Right lobe of liver (tissue), 6 donors: ENCODE measurements around the gene PRRC1. TPM values are rescaled to one million over a fixed set of nuclear protein-coding genes. Genes with fewer than 3 reads are reported as not detected.
"Not testable (repeated sequence)": the region's sequence is repeated elsewhere in the genome, so short reads cannot be mapped to it uniquely, and the experiment has no call there.

Experiments used
- ATAC-seq, 4 donors: fragments of 200-7000 bp; cut with Tn5 transposase; one replicate each; pipeline ENCODE4 v1.9.1; 2020; ENCODE audit warnings: mild to moderate bottlenecking in 4 of 4, moderate library complexity in 4 of 4
- DNase-seq, 3 donors: peaks; one replicate each; pipeline ENCODE4 v3.0.0-alpha.2; 2020
- H3K27ac ChIP-seq, 3 donors: fragments of 200-600 bp; one replicate each; pipeline ENCODE4 v1.8.0; 2022
- H3K27me3 ChIP-seq, 2 donors: fragments of 200-600 bp; one replicate each; pipeline ENCODE4 v1.8.0; 2022
- H3K36me3 ChIP-seq, 4 donors: fragments of 200-600 bp; sonication (generic) in 1 of 4; one replicate each; pipeline versions ENCODE4 v1.5.1 to v1.8.0; 2017 to 2022; ENCODE audit warnings: control low read depth in 1 of 4
- H3K4me1 ChIP-seq, 4 donors: fragments of 200-600 bp; sonication (generic) in 1 of 4; one replicate each; pipeline versions ENCODE4 v1.5.1 to v1.8.0; 2017 to 2022; ENCODE audit warnings: control low read depth in 1 of 4
- H3K4me3 ChIP-seq, 3 donors: fragments of 200-600 bp; one replicate each; pipeline ENCODE4 v1.8.0; 2022
- H3K9me3 ChIP-seq, 4 donors: fragments of 200-600 bp; sonication (generic) in 1 of 4; one replicate each; pipeline versions ENCODE4 v1.5.1 to v1.8.0; 2017 to 2022; ENCODE audit warnings: control low read depth in 1 of 4
- CTCF ChIP-seq, 4 donors: fragments of 200-600 bp in 3 of 4; fragments of 450-650 bp in 1 of 4; IDR thresholded peaks; one replicate each; pipeline versions ENCODE4 v1.5.1 to v1.8.0; 2016 to 2022; ENCODE audit warnings: antibody characterized with exemption in 4 of 4, mild to moderate bottlenecking in 2 of 4
- POLR2A ChIP-seq: fragments of 450-650 bp; IDR thresholded peaks from one replicate; pipeline ENCODE4 v1.6.1; 2017; ENCODE audit warnings: antibody characterized with exemption, mild to moderate bottlenecking
- WGBS: methylation state at CpG from one replicate; pipeline ENCODE4 v1.1.6; 2018; ENCODE audit warnings: low coverage, low lambda C conversion rate; ENCODE audit not compliant: insufficient coverage; ENCODE audit errors: missing lambda C conversion rate; 5-methylcytosine and 5-hydroxymethylcytosine counted together
- intact Hi-C, 2 donors: fragments of 100-400 bp; cut with DNase I; formaldehyde crosslinking; loops; one replicate each; pipeline versions ENCODE4 v1.11.2 to v1.14.1; 2022
- total RNA-seq, 6 experiments: library from RNA; depleted of rRNA in 2 of 6; stranded (reverse); fragments of >200 nt in 2 of 6; fragmentation: NEBNext Ultra II Directional in 3 of 6; extraction: Animal tissue kit (Norgen Biotek cat#: 25700) in 3 of 6; gene quantifications; one replicate each; pipeline versions ENCODE4 v1.1.0 to v1.2.4, GENCODE V29; 2016 to 2023
- donor health status: DM: no; HTN: yes; CAD: no.
- donor health status: DM: no; HTN: no; CAD: no.
- donor health status: DM: no; HTN: no; CAD: no.
- donor health status: DM: no; HTN: yes; CAD: no.
- donor health status: DM: no; HTN: yes; CAD: no.

The PRRC1 gene
- total RNA-seq, 6 experiments from 2014 or later, result 18.5 to 36.9 (median 31.4) TPM

DNA sequence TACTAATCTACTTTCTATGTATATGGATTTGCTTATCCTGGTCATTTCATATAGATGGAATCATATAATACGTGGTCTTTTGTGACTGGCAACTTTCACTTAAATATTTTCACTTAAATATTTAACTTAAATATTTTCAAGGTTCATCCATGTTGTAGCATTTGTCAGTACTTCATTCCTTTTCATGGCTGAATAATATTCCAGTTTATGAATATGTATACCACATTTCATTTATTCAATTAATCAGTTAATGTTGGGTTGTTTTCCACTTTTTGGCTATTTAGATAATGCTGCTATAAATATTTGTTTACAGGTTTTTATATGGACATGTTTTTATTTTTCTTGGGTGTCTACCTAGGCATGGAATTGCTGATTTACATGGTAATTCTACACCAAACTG, 7.7 kb downstream of the PRRC1 start:
- Histone ChIP-seq H3K27ac (no peak overlapping the region), H3K4me3 (no peak overlapping the region), H3K4me1 (no peaks in the 10 kb centered on the region), H3K36me3 (peaks cover 3 to 67% (median 16%) of the 10 kb centered on the region in 4 donors), H3K9me3 (no peaks in the 10 kb centered on the region), H3K27me3 (no peaks in the 10 kb centered on the region)
- ATAC-seq (no peak), DNase-seq (no peak)
- WGBS, result 100% methylated on average over 1 of the region's 1 CpG
- no peak for TF ChIP-seq CTCF (IDR thresholded peaks at IDR 0.05)
- intact Hi-C loops, result no loop called here

GRCh38 chr5:127529904-127530682, 12.7 kb downstream of the PRRC1 start:
- 87% methylated on average over 5 of the region's 5 CpGs for WGBS
- ATAC-seq, result no peak
- Histone ChIP-seq H3K36me3 (peaks cover 0 to 90% (median 18%) of the 10 kb centered on the region in 4 donors), H3K27me3 (no peaks in the 10 kb centered on the region), H3K9me3 (no peaks in the 10 kb centered on the region), H3K4me3 (no peak overlapping the region), H3K27ac (no peak overlapping the region), H3K4me1 (no peaks in the 10 kb centered on the region)
- TF ChIP-seq CTCF (IDR thresholded peaks at IDR 0.05), result no peak
- TF ChIP-seq POLR2A, result no peak
- intact Hi-C loops, result no loop called here
- no peak for DNase-seq

DNA sequence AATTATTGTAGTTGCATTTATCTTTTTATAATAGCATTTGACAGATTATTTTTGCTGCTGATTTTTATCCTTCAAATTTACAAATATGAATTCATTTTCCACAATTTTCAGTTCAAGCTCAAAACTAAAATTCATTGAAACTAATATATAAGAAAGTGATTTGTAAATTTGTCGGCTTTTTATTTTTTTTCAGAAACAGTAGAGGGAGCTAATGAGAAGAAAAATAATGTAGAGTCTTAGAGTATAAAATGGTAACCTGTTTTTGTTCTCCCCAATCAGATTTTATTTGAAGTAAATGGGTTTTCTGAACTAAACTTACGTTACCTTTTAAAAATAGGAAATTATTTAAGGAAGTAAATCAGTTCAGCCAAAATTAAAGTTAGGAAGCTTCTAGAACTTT, 19.2 kb downstream of the PRRC1 start:
- TF ChIP-seq CTCF (IDR thresholded peaks at IDR 0.05), result peak in 3 of 4 donors; percentile 22 to 45 (median 44)
- TF ChIP-seq POLR2A, result no peak
- no peak overlapping the region for H3K27ac ChIP-seq

DNA sequence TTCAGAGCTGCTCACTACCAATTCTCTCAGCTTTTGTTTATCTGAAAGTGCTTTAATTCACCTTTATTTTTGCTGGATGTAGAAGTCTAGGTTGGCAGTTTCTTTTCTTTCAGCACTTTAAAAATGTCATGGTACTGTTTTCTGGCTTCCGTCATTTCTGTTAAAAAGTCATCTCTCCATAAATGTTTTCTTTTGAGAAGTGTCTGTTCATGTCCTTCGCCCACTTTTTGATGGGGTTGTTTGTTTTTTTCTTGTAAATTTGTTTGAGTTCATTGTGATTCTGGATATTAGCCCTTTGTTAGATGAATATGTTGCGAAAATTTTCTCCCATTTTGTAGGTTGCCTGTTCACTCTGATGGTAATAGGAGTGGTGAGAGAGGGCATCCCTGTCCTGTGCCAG, 23.1 kb downstream of the PRRC1 start:
- H3K36me3 ChIP-seq, result peaks cover 0 to 32% (median 13%) of the 10 kb centered on the region in 4 donors
- H3K4me1 ChIP-seq, H3K27me3 ChIP-seq, H3K4me3 ChIP-seq, DNase-seq, H3K27ac ChIP-seq, H3K9me3 ChIP-seq, intact Hi-C loops, ATAC-seq: not testable (repeated sequence)
- 80% methylated on average over 3 of the region's 3 CpGs for WGBS

More for the DNA sequence above, 19.2 kb downstream of the PRRC1 start:
- DNase-seq (no peak), ATAC-seq (no peak)
- intact Hi-C loops, result no loop called here
- Histone ChIP-seq H3K36me3 (peaks cover 0 to 63% (median 24%) of the 10 kb centered on the region in 4 donors), H3K4me1 (no peaks in the 10 kb centered on the region), H3K9me3 (no peaks in the 10 kb centered on the region), H3K27me3 (no peaks in the 10 kb centered on the region), H3K4me3 (no peak overlapping the region)
- WGBS, result 71% methylated on average over 2 of the region's 2 CpGs

DNA sequence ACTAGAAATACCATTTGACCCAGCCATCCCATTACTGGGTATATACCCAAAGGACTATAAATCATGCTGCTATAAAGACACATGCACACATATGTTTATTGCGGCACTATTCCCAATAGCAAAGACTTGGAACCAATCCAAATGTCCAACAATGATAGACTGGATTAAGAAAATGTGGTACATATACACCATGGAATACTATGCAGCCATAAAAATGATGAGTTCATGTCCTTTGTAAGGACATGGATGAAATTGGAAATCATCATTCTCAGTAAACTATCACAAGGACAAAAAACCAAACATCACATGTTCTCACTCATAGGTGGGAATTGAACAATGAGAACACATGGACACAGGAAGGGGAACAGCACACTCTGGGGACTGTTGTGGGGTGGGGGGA, 27.8 kb downstream of the PRRC1 start:
- H3K4me3 ChIP-seq, H3K27me3 ChIP-seq, H3K27ac ChIP-seq, ATAC-seq, H3K36me3 ChIP-seq, DNase-seq, H3K9me3 ChIP-seq, H3K4me1 ChIP-seq, intact Hi-C loops: not testable (repeated sequence)
- 100% methylated on average over 1 of the region's 1 CpG for WGBS
